Non-pigmented ciliary epithelial cell (primary cell): Measurements from ENCODE around the gene MAP3K14.

Experiments
- DNase-seq: peaks from one replicate; pipeline ENCODE4 v3.0.0-alpha.2; 2010; ENCODE audit warnings: low read depth

Gene MAP3K14

DNA sequence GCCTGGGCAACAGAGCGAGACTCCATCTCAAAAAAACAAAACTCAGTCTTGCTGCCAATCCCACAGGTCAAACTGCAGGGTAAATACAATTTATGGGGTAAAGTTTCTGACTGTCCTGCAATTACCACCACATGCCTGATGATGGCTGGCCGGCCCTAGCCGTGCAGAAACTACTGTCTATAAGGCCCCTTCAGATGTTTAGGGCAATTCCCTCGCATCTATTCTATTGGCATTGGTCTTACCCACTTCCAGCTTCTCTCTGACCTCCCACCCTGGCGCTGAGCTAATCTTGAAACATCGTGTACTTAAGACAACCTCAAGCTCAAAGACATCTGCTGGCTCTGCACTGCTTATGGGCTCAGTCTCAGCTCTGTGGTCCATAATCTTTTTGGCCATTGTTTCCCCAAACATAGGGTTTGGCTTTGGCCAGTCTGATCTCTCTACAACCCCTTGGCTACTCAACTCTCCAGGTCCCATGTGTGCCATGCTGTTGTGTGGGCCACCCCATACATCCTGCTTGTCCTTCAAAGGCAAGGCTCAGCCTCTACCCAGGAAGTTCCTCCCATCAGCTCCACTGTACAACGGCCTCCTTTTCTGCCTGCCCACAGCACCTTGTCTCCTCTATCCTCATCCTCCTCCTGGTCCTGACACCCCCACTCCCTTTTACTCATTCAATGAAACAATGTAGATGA is 16.6 kb downstream of the MAP3K14 start:
- DNase-seq: no peak

DNA sequence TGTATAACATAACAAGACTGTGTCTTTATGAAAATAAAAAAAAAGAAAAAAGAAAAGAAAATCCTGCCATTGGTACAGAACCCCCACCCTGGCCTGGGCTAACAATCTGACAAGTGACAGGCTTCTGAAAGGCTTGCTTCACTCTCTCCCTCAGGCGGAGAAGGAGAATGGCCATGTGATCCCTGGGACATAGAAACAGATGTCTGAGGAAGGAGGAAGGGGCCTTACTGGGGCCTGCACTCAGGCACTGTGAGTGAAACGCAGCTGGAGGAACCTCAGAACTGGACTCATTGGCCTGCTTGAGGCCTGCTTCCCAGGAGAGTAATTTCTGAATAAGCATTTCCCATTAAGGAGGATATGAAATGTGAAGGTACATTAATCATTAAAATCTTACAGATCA is 17.5 kb downstream of the MAP3K14 start:
- DNase-seq: no peak

DNA sequence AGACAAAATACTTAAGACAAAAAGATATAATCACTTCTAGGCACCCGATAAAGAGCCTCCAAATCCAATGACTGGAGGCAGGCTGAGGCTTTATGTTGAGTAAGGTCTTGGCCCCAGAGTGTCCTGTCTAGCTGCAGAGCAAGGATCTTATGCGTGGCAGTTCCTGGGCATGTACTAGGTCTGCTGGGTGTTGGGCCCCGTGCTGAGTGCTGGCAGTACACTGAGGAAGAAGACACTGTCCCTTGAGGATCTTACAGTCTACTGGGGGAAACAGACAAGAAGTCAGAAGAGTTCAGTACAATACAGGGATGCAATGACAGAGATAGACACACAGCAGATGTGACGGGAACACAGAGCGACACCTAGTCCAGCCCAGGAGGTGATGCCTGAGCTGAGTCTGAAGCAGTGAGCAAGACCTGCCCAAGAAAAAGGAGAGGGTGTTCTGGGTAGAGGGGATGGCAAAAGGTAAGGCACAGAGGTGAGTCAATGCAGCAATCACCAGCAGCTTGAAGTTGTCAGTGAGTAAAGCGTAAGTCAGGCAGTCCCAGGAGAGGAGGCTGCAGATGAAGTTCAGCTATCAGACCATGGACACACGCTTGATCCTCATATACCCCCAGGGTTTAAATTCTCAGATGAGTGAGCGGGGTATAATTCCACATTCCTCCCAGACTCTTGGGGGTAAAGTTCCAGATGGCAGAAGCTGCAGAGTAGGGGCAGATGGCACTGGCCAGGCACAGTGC is 18.1 kb downstream of the MAP3K14 start:
- no peak for DNase-seq

DNA sequence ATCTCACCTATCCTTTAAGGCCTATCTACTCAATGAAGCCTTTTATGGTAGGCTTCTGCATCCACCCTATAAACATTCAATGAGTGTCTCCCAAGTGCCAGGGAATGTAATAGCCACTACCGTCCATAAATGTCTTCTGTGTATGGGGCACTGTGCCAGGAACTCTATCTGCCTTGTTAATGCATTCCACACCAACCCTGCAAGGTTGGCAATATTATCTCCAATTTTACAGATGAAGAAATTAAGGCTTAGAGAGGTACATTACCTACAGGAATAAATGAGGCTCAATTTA is 20.0 kb downstream of the MAP3K14 start:
- no peak for DNase-seq

DNA sequence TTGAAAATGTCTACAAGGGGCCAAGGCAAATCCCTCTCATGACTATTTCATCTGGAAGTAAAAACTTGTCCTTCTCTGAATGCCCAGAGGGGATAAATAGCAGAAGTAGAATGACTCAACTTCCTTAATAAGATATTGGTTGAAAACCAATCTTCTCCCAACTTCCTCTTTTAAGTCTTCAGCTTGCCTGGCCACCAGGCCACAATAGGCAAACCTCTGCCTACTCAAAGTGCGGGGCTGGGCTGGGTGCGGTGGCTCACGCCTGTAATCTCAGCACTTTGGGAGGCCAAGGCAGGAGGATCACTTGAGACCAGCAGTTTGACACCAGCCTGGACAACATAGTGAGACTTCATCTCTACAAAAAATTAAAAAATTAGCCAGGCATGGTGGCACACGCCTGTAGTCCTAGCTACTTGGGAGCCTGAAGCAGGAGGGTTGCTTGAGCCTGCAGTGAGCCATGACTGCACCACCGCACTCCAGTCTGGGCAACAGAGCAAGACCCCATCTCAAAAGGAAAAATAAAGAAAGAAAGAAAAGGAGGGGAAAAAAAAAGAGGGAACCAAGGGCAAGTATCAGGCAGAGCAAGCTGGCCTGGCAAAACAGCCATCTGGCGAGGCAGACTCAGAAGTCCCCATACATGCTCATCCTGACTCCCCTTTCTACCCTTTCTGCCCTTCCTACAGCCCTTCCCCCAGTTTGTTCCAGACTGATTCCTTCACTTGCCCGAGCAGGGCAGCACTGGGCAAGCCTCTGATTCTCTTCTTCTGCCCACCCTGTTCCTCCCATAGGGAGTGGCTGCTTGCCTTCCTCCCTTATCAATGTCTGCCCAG is 20.6 kb downstream of the MAP3K14 start:
- no peak for DNase-seq

DNA sequence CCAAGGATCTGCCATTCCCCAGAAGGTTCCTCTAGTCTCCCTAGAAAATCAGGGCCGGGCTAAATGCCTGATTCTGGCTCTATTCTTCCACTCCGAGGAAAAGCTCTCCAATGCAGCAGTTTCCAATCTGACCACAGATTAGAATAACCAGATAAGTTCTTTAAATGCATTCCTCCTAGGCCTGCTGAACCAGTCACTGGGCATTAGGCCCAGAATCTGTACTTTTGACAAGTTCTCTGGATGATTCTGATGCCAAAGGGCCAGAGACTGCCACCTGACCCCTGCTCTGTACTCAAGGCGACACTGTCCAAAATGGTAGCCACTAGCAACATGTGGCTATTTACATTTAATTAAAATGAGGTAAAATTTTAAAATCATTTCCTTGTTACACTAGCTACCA is 22.3 kb downstream of the MAP3K14 start:
- peak; percentile 58 for DNase-seq

DNA sequence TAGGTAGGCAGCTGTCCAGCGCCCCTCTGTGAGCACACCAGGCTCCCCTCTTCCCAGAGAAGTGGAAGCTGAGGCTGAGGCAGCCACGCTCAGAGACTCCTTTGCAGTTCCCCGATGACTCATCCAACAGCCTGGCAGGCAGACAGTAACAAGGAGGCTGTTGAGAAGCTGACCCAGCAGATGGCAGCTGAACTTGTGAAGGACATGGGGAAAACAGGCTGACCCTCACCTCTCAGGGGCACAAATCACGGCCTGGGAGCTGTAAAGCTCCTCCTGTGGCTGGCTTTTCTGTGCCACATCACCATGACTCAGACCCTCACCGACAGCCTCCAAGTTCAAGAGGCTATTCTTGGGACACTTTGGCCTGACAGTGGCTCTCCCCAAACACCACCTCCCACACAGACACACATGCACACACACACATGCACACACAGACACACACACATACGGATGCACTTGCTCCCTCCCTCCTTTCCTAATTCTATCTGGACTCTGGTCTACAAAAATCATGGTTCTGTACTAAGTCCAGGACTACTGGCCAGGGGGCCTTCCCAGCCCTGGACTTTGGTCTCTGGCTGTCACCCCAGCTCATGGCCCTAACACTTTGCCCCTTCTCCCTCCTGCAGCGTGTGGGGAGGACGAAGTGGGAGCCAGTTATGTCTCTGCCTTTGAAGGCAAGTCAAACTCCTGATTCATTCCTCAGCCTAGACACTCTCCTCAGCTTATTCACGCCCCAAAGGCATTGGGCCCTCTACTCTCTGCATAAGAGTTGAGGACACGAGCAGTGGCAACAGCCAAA is 23.2 kb downstream of the MAP3K14 start:
- peak; percentile 76 for DNase-seq

DNA sequence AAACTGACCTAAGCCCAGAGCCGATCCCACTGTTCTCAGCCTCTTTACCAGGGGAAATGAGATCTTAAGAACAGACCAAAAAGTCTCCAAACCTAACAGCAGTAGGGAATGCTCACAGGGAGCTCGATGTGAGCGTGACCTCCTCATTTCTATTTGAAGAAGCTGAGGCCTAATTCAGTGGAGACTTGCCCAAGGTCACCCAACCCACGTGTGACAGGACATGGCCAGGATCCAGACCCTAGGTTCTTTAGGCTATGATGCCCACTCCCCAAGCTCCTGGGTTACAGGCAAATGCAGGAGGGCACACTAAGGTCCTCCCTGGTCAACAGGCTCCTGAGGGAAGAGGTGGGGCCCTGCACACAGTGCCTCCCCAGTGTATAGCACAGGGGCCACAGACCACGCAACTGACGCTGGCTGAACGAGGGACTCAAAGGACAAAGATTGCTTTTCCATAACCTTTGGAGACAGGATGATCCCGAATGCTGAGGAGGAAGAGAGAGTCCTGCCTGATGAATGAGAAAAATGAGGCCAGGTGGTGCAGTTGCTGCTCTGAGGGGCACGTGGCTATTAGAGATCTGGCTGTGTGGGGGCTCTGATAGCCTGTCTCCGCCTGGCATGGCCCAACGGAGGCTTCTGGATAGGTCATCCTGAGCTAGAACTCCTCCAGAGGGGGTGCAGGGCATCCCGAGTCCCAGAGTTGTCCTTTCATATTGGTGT is 24.0 kb downstream of the MAP3K14 start:
- DNase-seq: no peak

DNA sequence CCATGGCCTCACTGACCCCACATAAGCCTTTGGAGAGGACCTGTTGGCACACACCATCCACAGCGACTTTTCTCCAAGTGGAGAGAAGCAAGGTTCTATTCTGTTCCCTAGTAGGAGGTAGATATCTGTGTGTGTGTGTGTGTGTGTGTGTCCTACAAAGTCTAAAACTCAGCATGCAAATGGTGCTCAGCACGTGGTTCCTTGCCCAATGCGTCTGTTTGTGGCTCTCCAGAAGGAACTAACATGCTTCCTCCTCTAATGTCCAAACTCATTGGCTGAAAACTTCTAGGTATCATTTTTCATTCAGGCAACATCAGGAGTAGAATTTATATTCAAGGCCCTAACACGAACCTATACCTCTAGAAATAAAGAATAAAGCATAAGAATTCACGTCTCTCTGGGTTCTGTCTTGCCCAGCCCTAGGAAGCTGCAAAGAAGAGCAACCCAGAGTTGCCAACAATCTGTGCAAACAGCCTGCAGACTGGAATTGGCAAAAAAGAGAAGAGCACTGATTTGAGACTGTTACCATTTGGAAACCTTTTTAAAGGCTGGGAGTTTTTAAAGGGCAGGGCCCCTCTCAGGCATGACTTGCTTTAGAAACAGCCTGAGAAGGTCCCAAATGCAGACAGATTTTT is 25.5 kb downstream of the MAP3K14 start:
- no peak for DNase-seq

DNA sequence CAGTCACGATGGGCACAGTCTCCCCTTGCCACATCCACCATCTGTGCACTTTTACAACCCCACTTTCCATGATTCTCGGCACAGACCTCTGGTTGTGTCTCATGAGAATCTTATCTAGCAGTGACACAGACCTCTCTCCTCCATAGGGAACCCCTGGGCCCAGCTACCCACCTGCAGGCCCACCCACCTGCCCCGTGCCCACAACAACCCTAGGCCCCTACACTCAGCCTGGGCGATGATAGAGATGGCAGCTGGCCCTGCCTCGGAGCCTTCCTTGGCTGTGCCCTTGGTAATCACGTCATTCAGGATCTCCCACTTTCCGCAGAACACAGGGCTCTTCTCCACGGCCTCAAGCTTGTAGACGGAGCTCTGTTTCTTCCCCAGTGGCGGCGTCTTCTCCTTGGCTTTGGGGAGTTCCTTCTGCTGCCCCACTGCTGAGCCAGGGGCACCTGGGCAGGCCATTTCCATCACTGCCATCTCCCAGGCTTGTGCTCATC is 26.5 kb downstream of the MAP3K14 start:
- no peak for DNase-seq

DNA sequence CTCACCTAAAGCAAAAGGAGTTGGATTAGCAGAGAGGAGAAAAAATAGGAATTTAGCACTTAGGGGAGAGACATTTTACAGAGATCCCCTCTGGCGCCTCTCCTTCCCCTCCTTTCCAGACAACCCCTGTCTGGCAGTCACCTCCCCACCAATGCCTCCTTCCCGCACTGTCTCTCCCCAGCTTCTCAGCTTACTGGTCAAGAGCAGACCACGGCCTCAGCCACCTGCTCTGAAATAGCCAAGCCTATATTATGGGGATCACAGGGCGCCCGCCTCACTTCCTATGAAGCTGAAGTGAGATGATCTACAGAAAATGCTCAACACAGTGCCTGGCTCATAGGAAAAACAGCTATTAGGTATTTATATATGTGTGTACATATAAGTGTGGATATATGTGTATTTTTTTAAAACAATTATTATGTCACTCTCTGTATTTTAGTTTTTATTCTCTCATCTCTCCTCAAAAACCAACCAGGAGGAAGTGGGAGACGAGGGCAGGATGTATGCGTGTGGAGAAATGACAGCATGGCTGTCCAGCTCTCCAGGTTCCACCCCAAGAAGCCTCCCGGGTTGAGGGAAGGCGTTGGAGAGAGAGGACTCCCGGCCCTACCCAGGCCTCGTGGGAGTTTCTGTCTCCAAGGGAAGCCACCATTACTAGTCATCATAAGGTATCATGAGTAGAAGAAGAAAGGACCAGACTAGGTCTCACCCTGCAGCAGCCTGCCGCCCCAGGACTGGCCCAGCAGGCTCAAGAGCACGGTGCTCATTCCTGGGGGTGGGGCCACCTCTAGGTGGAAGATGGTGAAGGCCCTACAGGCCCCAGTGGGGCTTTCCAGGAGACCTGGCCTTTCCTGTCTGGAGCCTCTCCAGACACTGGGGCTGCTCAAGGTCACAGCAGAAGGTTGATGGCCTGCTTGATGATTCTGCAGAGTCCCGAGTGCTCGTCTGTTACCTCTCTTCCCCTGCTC is 27.2 kb downstream of the MAP3K14 start:
- DNase-seq: no peak

DNA sequence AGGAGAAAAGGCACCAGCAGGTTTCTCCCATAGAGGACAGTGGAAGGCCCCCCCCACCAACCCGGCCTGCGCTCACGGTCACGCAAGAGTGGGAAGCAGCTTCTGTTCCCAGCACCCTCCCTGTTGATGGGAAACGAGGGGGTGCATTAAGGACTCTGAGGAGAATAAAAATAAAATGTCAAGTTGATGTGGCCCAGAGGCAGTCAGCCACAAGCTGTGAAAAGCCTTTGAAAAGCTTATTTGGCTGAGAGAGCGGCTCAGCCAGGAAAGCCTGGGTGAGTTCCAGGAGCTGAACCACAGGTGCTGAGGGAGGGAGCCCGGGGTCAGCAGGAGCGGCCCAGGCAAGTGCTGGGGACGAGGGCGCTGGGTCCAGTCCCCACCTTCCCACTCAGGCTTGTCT is 28.0 kb downstream of the MAP3K14 start:
- no peak for DNase-seq

DNA sequence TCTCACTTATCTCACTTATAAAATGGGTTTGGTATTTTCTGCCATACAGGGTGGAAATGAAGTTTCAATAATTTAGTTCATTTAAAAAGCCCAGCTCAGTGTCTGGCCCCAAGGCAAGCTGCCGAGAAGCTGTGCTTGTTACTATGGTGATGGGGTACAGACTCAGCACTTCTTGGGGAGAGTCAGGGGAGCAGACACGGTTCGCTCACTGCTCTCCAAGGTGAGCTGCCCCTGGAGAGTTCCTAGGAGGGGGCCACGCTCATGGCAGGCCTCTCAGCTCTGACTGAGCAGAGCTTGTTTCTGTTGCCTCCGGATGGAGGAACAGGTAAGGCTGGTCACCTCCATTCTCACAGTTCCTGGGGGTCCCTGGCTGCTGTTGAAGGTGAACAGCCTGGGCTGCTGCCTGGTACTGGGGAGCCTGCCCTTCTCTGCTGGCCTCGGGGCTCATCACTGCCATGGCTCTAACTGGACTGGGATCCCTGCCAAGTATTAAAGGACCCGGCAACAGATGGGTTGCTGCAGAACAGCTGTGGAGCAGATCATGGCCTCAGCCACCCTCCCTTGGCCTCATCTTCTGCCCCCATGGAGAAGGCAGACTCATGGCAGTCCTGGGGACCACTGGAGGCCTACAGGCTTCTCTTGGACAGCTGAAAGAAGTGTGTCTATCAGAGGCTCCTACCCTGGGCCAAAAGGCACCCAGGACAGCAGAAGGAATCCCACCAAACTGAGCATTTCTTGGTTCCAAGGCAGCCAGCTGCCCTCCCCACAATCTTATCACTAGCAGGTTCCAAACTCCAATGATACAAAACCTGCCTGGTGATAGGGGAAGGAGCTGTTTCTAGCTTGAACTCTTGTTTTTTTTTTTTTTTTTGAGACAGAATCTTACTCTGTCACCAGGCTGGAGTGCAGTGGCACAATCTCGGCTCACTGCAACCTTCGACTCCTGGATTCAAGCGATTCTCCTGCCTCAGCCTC is 29.0 kb downstream of the MAP3K14 start:
- DNase-seq: no peak

DNA sequence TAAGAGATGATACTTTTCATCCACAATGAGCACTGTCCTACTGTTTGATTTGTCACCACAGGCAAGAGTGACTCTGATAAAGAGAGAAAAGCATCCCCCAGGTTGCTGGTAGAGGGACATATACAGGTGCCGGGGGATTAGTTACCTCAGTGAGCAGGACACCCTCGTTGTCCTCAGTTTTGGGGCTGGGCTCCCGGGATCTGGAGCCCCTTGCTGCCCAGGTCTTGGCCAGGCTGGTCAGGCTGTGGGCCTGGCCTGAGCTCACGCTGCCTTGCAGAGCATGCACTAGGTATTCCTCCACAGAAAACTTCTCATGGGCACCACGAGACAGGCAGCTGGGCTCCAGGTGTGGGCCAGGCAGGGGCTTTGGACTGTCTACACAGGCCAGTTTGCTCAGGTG is 30.5 kb downstream of the MAP3K14 start:
- DNase-seq: no peak

DNA sequence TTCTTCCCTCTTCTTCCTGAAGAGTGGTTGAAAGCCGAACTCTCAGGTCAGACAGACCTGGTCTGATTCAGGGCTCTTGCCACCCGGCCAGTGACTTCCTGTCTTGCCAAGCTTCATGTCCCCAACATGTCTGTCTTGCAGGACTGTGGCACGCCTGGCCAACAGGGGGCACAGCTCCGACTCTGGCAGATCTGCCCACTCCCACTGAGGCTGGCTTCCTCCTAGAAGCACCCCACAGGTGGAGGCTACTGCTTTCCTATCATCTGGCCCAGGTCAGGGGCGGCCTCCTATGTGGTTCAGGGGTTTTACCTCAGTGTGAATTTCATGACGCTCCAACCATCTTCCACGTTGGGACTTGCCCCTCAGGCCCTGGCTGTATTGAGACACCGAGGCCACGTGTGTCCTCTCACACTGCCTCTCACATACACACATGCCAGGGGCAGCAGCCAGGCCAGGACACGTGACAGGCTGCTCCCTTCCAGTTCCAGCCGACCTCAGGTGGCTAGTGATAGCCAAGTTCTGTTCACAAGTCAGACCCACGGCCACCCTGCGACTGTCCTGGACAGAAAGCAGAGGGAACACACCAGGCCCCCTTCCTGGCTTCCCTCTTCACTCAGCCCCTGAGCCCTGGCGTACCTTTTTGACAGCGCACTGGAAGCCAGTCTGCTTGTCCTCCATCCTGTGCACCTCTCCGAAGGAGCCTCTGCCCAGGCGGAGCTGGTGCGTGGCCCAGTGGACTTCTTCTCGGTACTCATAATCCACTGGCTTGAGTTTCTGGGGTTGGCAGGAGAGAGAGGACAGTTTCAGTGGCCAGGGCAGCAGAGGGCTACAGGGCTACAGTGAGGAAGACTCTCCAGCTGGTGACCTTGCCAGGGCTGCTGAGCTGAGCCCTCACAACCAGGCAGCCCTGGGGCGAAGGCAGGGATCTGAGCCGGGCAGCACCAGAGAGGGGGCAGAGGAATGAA is 32.4 kb downstream of the MAP3K14 start:
- no peak for DNase-seq

DNA sequence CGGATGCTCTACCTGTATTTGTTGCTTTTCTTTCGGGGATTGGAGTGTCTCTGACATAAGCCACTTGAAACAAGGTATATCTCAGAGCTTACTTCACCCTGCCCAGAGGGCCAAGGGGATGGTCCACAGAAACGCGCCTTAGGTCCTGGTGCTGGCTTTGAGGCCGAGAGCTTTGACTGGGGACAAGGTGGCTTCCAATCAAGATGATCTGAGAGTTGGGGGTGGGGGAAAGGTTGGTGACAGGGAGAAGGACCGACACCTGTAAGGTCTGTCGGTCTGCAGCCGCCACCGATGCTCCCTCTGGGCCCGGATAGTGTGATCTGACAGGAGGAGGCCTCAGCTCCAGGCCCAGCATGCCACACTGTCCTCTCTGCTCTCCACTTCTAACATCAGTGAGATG is 33.1 kb downstream of the MAP3K14 start:
- DNase-seq: no peak
